Loucy (cell line): ENCODE data around the gene IGF2.

Source experiments
- CTCF ChIP-seq: fragments of 200-600 bp; sonication (generic); conservative IDR thresholded peaks from 2 replicates; pipeline ENCODE4 v1.5.1; 2014; ENCODE audit warnings: mild to moderate bottlenecking, antibody characterized with exemption, low read length
- EZH2phosphoT487 ChIP-seq: fragments of 200-600 bp; IDR thresholded peaks from 2 replicates; pipeline ENCODE4 v1.6.1; 2018; ENCODE audit warnings: antibody characterized with exemption, mild to moderate bottlenecking, moderate library complexity, borderline replicate concordance

- TF ChIP-seq CTCF (no peak), EZH2phosphoT487 (no peak)
These were observed 35.2 kb upstream of the IGF2 start for GRCh38 chr11:2174361-2174760.
